Thyroid gland (tissue), 4 donors: ENCODE measurements around the gene LIN52. TPM values are rescaled to one million over a fixed set of nuclear protein-coding genes. Genes with fewer than 3 reads are reported as not detected.

Source experiments
- DNase-seq, 2 donors: peaks; one replicate each; pipeline ENCODE4 v3.0.0-alpha.2; 2019
- H3K27ac ChIP-seq, 3 donors: fragments of 200-600 bp; sonication (generic); 1 replicate in 2 of 3; 2 replicates in 1 of 3; pipeline ENCODE4 v1.5.1; 2016 to 2019; ENCODE audit warnings: mild to moderate bottlenecking in 1 of 3, moderate library complexity in 1 of 3
- H3K27me3 ChIP-seq: fragments of 200-600 bp; sonication (generic); one replicate; pipeline ENCODE4 v1.5.1; 2019
- H3K36me3 ChIP-seq, 2 donors: fragments of 200-600 bp; sonication (generic); one replicate each; pipeline ENCODE4 v1.5.1; 2016 to 2019
- H3K4me1 ChIP-seq, 2 donors: fragments of 200-600 bp; sonication (generic); one replicate each; pipeline ENCODE4 v1.5.1; 2017 to 2019
- H3K4me3 ChIP-seq, 3 donors: fragments of 200-600 bp; sonication (generic); replicated peaks in 1 of 3; 1 replicate in 2 of 3; 2 replicates in 1 of 3; pipeline ENCODE4 v1.5.1; 2016; ENCODE audit warnings: mild to moderate bottlenecking in 1 of 3
- H3K9me3 ChIP-seq: fragments of 200-600 bp; sonication (generic); one replicate; pipeline ENCODE4 v1.5.1; 2017
- CTCF ChIP-seq, 6 experiments: fragments of 200-600 bp in 3 of 6; fragments of 450-650 bp in 3 of 6; sonication (generic) in 3 of 6; IDR thresholded peaks; one replicate each; pipeline ENCODE4 v1.5.1; 2016 to 2019; ENCODE audit warnings: antibody characterized with exemption in 6 of 6, mild to moderate bottlenecking in 2 of 6, inconsistent platforms in 1 of 6, moderate library complexity in 1 of 6
- POLR2A ChIP-seq, 2 donors: fragments of 450-650 bp; IDR thresholded peaks; one replicate each; pipeline ENCODE4 v1.6.1; 2017; ENCODE audit warnings: antibody characterized with exemption in 2 of 2, mild to moderate bottlenecking in 2 of 2, moderate library complexity in 1 of 2
- WGBS, 2 donors: methylation state at CpG; one replicate each; pipeline ENCODE4 v1.1.5; 2017; 5-methylcytosine and 5-hydroxymethylcytosine counted together
- intact Hi-C: fragments of 100-400 bp; cut with DNase I; formaldehyde crosslinking; loops from one replicate; pipeline ENCODE4 v1.15.1; 2023
- total RNA-seq, 4 donors: library from RNA; depleted of rRNA; stranded (reverse); fragments of >200 nt; gene quantifications; one replicate each; pipeline ENCODE4 v1.2.3, GENCODE V29; 2016

The LIN52 gene
- total RNA-seq, 4 donors from 2014 or later: 5.8 to 12.7 (median 8.1) TPM

GRCh38 chr14:74065746-74066575 is 18.8 kb upstream of the LIN52 start:
- no peaks in the 10 kb centered on the region for H3K27me3 ChIP-seq
- WGBS, 2 donors: 83 to 92% methylated on average over 3 of the region's 3 CpGs
- H3K27ac ChIP-seq: no peak overlapping the region
- H3K9me3 ChIP-seq: no peaks in the 10 kb centered on the region
- intact Hi-C loops: no loop called here
- TF ChIP-seq CTCF (IDR thresholded peaks at IDR 0.05) (no peak), POLR2A (IDR thresholded peaks at IDR 0.05) (no peak)
- peaks cover 40 to 42% of the 10 kb centered on the region in 2 donors for H3K36me3 ChIP-seq
- DNase-seq: no peak
- H3K4me3 ChIP-seq: no peak overlapping the region
- no peaks in the 10 kb centered on the region for H3K4me1 ChIP-seq

DNA sequence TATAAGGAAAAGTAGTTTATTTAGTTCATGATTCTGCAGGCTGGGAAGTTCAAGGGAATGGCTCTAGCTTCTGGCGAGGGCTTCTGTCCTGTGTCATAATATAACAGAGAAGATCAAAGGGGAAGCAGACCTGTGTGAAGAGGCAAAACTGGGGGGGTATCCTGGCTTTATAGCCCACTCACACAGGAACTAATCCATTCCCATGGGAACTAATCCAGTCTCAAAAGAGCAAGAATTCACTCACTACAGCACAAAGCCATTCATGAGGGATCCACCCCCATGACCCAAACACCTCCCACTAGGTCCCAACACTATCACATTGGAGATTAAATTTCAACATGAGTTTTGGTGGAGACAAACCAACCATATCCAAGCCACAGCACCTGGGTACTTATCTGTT is 7.4 kb upstream of the LIN52 start:
- no peak overlapping the region for H3K4me3 ChIP-seq
- H3K27me3 ChIP-seq: no peaks in the 10 kb centered on the region
- DNase-seq: no peak
- no peaks in the 10 kb centered on the region for H3K4me1 ChIP-seq
- peaks cover 0 to 3% of the 10 kb centered on the region in 2 donors for H3K36me3 ChIP-seq
- TF ChIP-seq CTCF (IDR thresholded peaks at IDR 0.05) (no peak), POLR2A (IDR thresholded peaks at IDR 0.05) (no peak)
- WGBS, 2 donors: 92 to 100% methylated on average over 1 of the region's 1 CpG
- no peaks in the 10 kb centered on the region for H3K9me3 ChIP-seq
- intact Hi-C loops: no loop called here
- H3K27ac ChIP-seq: no peak overlapping the region

DNA sequence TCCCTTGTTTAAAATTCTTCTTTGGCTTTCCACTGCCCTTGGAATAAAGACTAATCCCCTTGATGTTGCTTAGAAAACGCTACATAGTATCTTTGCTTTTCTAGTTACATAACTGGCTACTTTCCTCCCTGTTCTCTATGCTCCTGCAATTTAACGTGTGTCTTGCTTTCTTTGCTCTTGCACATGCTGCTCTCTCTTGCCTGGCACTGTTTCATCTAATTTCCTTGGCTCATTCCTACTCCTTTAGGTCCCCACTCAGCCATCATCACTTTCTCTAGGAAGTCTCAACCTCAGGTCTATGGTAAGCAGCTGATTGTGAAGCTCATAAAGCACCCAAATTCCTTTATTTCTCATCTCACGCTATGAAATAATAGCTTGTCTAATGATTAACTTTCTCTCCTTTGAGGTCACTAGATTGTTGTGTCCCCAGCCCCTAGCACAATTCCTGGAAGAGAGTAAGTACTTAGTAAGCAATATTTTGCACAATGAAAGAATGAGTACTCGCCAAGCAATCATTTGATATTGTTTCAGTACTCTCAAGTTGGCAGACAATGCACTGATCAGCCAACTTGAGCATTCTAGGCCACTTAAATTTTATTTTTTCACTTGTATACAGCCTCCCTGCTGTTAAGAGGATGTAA is 3.8 kb upstream of the LIN52 start:
- Histone ChIP-seq H3K36me3 (no peaks in the 10 kb centered on the region), H3K4me3 (no peak overlapping the region), H3K4me1 (peaks cover 3 to 13% of the 10 kb centered on the region in 2 donors), H3K9me3 (no peaks in the 10 kb centered on the region), H3K27me3 (no peaks in the 10 kb centered on the region), H3K27ac (no peak overlapping the region)
- intact Hi-C loops: no loop called here
- DNase-seq: no peak
- TF ChIP-seq POLR2A (IDR thresholded peaks at IDR 0.05): no peak
- TF ChIP-seq CTCF (IDR thresholded peaks at IDR 0.05): no peak
- 62 to 70% methylated on average over 4 of the region's 4 CpGs for WGBS, 2 donors

DNA sequence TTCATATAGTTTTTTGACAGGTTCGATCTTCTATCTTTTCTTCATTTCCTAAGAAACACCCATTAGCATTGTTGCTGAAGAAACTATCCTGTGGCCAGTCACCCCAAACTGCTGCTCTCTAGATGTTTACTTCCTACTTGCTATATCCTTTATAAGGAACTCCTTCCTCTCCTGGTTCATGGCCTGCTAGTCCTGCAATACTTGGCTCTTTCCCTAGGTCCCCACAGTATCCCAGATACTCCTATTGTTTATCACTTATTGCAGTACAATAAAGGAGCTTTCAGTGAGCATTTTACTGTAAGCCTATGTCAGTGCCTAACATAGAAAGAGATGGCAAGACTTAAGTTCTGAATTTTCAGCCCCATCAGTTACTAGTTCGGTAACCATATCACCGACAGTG is 3.3 kb upstream of the LIN52 start:
- Histone ChIP-seq H3K9me3 (no peaks in the 10 kb centered on the region), H3K4me3 (no peak overlapping the region), H3K36me3 (no peaks in the 10 kb centered on the region), H3K27ac (no peak overlapping the region), H3K4me1 (peaks cover 3 to 14% of the 10 kb centered on the region in 2 donors), H3K27me3 (no peaks in the 10 kb centered on the region)
- intact Hi-C loops: no loop called here
- WGBS, 2 donors: 92 to 96% methylated on average over 3 of the region's 3 CpGs
- TF ChIP-seq POLR2A (IDR thresholded peaks at IDR 0.05) (no peak), CTCF (IDR thresholded peaks at IDR 0.05) (no peak)
- no peak for DNase-seq

DNA sequence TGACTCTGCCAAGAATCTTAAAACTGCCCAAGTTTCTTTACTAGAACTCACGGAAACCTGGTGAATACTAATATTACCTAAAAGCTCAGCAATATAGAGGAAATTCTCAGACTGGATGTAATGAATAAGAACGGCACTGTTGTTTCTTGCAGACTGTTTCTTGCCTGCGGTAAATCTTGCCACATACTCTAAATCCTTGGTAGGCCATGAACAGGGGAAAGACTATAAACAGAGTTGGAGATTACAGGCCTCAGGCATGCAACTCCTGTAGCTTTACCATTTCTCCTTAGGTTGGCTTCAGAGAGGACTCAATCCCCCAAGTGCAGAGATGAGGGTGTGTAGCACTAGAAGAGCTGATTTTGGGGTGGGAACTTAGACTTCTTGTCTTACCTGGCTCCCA is 1.6 kb upstream of the LIN52 start:
- Histone ChIP-seq H3K4me3 (peak overlapping the region in 1 of 3 donors; percentile 62), H3K27me3 (no peaks in the 10 kb centered on the region), H3K27ac (peak overlapping the region in 1 of 3 donors; percentile 72), H3K9me3 (no peaks in the 10 kb centered on the region), H3K4me1 (peaks cover 3 to 14% of the 10 kb centered on the region in 2 donors), H3K36me3 (no peaks in the 10 kb centered on the region)
- TF ChIP-seq POLR2A (IDR thresholded peaks at IDR 0.05) (no peak), CTCF (IDR thresholded peaks at IDR 0.05) (no peak)
- whole genome bisulfite sequencing, 2 donors: 85 to 88% methylated on average over 3 of the region's 3 CpGs
- intact Hi-C loops: no loop called here
- DNase-seq: no peak
